HG03442 (cell line): ENCODE data around the gene KIF16B.
A peak's percentile ranks its signal among the peaks of the same experiment; 100 is the strongest.
"Not testable (repeated sequence)": the region's sequence is repeated elsewhere in the genome, so short reads cannot be mapped to it uniquely, and the experiment has no call there.

Source experiments
- ATAC-seq: cut with Tn5 transposase; IDR thresholded peaks from one replicate; pipeline ENCODE4 v1.9.1; 2021; ENCODE audit warnings: mild to moderate bottlenecking, moderate library complexity; ENCODE audit not compliant: unreplicated experiment

KIF16B gene

DNA sequence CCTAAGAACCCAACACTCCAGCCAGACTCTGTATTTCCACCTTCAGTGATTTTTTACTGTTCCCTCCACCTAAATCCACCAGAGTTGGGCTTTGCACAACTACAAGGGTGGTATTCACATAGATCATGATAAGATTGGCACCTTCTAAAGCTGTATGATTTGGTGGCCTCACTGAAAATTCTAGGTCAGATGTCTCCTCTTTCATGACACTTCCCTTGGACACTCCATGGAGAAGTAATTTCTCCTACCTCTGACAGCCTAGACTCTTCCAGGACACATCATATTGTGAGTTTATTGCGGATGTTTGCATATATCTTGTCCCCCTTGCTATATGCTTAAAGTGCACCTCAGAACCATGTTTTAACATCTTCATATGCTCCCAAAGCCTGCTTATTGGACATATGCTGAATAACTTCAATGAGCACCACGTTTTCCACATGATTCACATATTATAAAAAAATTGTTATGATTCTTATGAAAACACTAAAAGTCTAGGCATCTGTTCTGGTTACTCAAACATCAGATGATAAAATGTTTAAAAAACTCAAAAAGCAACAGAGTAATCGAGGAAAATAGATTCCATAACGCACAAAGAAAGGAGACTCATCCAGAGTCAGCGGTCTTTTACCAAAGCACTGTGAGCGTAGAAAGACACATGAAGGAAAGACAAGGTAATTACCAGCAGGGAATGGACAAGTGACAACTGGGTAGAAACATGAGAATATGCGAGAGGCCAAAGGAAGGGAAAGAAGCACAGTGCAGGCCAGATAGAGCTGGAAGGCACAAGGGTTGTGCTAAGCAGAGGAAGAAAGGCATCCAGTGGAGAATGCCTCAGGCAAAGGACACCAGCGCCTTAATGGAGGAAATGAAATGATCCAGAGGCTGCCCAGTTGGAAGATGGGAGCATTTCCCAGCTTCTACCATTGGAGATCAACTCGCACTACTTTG is 46.5 kb downstream of the KIF16B start:
- ATAC-seq = no peak

DNA sequence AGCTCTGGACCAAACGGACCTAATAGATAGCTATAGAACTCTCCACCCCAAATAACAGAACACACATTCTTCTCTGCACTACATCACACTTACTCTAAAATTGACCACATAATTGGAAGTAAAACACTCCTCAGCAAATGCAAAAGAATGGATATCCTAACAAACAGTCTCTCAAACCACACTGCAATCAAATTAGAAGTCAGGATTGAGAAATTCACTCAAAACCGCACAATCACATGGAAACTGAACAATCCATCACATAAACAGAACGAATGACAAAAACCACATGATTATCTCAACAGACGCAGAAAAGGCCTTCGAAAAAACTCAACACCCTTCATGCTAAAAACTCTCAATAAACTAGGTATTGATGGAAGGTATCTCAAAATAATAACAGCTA is 50.6 kb downstream of the KIF16B start:
- not testable (repeated sequence) for ATAC-seq

DNA sequence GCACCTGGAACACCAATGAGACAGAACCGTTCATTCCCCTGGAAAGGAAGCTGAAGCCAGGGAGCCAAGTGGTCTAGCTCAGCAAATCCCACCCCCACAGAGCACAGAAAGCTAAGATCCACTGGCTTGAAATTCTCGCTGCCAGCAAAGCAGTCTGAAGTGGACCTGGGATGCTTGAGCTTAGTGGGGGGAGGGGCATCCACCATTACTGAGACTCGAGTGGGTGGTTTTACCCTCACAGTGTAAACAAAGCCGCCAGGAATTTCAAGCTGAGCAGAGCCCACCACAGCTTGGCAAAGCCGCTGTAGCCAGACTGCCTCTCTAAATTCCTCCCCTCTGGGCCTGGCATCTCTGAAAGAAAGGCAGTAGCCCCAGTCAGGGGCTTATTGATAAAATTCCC is 53.1 kb downstream of the KIF16B start:
- ATAC-seq = no peak

DNA sequence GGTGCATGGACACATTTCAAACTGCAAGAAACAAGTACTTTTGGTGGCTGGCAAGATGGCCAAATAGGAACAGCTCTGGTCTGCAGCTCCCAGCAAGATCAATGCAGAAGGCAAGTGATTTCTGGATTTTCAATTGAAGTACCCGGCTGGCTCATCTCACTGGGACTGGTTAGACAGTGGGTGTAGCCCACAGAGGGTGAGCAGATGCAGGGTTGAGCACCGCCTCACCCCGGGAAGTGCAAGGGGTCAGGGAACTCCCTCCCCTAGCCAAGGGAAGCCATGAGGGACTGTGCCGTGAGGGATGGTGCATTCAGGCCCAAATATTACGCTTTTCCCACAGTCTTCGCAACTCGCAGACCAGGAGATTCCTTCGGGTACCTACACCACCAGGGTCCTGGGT is 53.6 kb downstream of the KIF16B start:
- ATAC-seq = not testable (repeated sequence)

DNA sequence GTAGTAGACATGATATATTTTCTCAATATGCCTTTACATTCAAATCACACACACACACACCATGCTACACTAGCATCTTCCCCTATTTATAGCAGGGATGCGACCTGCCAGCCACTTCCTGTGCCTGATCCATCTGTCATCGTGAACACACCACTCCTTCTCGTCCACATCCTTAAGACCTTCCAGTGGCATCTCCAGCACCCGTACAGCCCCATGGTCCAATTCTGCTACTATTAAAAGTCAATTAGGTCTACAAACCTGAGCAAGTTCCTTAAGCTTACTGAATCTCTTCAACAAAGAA is 54.5 kb downstream of the KIF16B start:
- no peak for ATAC-seq

DNA sequence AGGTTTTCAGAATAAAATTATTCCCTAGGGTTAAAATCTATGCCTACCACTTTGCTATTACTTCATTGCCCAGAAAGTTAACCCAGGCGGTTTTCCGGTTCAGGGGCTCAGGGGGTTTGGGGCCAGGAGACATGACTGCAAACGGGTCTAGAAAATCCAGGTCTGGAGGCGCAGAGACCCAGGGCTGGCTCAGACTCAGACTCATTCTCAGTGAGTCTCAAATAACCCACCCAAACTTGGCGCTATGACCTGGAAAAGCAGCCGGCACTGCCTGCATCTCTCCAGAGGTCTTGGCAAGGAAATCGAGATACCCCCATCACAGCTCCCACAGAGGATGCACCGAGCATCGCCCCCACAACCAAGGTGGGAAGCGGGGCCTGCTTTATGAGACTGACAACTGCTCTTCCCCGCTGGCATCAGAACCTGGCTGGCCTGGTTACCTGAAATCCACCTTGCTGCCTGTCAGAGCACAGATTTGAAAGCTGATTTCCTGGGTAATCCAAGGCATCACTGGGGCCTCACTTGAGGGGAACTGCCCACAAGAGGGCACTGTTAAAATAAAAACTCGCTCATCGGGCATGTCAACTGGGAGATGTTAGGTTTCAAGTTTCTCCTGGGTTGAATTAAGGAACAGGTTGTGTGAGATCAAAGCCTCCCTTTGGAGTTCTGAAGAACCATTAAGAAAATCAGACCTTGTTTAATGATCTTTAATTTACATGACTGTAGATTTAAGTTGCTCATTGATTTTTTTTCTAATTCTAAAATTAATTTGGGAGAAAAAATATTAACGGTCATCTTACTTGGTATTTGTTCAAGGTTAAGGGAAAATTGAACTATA is 55.1 kb downstream of the KIF16B start:
- ATAC-seq = peak; percentile 60

DNA sequence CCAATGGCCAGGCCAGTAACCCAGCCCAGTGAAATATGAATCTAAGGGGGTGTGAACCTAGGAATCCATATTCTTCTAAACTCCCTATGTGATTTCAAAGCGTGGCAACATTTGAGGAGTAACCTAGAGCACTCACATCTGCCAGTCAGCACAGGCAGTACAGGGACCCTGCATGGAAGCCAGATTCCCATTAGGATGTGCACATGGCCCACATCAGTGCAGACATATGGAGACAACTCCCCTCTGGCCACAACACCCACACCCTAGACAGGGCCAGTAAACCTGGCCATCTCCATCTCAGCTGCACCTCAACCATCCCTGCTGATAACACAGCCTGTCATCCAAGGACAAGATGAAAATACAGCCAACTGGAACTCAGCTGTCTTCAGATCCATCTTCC is 56.5 kb downstream of the KIF16B start:
- ATAC-seq = no peak

DNA sequence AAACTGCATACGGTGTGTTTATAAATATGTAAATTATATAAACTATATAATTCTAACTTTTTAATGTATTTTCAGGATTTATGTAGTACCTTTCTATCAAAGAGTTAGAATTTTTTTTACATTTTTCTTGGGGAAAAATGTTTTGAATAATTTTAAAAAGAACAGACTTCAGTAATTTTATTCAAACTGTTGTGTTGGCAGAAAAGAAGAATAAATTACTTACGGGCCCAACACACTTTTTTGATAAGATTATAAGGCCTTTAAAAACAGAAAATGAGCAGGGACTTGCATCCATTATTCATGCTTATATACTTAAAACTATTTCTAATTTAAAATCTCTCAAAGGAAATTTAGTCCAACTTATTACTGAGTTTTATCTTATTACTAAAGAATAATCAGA is 58.2 kb downstream of the KIF16B start:
- no peak for ATAC-seq

DNA sequence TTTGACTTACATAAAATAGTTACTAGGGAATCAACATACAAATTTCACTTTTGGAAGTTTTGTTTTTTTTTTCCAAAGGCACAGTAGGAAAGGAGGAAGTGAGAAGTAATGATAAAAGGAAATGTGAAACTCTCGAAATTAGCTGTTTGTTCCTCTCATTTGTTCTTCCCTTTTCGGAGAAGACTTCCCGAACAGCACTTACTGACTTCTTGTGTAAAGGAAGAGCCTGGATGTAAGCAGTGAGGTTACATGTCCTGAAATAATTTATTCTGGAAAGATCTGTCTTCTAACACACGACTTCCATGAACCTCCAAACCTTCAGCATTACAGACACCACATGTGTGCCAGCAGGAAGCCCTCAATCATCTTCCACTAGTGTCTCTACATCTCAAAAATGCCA is 59.1 kb downstream of the KIF16B start:
- ATAC-seq = no peak

DNA sequence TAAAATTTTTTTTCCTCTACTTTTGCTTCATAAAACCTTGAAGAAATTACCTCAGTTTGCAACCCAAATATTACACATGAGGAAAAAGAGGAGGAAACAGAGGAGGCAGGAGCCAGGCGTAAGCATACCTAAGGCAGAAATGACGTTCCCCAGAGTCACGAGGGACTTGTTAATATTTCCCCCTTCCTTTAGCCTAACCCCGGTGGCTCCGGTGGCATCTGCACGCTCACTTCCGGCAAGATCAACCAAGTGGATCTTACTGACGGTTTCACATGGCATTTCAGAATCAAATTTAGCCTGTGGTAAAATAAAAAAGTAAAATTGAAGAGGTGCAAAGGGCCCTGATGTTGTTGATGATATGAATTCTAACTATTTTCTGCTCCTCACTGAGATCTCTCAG is 67.4 kb downstream of the KIF16B start:
- no peak for ATAC-seq

DNA sequence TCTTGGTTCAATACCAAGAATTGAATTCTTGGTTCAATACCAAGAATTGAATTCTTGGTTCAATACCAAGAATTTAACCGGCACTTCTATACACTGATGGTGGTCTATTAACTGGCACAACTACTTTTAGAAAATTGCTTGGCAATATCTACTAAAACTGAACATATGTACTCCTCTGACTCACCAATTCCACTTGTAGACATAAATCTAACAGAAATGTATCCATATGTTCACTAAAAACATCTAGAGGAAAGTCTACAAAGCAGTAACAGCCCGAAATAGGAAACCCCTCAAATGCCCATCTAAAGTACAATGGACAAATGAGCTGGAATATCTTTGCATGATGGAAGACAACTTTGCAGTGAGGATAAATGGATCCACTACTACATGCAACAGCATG is 71.9 kb downstream of the KIF16B start:
- no peak for ATAC-seq

DNA sequence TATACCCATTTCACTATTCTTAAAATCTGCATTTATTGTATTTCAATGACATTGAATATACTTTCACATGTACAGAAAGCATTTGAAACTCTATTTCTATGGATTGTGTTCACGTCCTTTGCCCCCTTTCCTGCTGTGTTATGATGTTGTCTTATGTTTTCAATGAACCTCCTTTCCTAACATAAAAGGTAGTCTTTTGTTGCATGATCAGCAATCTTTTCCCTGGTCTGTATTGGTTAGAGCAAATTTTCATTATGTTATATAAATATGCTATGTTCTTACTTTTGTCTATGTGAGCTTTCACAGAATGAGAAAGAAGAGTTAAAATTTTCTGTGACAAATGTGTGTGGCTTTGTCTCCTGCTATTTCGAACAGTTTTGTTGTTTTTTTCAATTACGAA is 73.1 kb downstream of the KIF16B start:
- ATAC-seq = no peak

DNA sequence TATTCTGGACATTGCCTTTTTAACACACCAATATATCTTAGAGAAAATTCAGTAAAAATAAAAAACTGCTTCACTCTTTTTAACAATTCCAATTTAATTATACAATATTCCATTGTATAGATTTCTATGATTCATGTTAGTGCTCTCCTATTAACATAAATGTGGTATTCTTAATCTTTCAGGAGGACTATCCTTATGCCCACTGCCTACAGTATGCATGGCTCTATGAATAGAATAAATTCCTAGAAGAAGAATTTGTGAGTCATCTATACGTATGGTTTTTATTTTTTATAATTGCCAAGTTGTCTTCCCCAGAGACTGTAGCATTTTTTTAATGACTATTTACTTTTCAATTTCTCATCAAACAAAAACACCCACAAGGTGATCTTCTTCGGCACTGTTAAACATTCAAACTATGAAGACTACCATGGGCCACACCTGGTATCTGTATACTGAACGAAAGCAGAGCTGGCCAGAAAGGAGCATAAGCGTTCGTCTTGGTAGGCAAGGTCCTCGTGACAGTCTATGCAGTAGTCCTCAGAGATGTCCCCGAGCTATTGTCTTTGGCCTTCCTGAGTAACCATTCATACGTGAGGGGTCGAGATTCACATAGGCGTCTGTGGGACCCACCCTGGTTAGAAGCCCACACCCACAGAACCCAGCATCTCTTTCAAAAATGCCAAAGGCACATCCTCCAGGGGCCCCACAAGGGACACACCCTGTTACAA is 74.6 kb downstream of the KIF16B start:
- ATAC-seq = no peak

DNA sequence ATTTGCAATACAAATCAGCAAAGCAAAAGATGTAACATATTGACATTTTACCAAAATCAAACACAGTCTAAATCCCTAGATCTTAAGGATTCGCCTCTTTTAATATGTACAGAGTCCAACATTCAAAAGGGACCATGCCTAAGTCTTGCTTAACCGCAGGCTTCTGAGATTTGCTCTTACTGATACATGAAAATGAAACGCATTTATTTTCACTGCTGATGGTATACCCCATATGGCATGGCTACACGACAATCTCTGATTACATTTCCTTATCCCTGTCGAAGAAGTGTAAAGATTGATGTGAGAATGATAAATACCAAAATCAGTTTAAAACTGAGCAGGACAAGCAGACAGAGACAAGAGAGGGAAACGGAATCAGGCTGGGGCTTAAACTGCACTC is 75.4 kb downstream of the KIF16B start:
- ATAC-seq = no peak

DNA sequence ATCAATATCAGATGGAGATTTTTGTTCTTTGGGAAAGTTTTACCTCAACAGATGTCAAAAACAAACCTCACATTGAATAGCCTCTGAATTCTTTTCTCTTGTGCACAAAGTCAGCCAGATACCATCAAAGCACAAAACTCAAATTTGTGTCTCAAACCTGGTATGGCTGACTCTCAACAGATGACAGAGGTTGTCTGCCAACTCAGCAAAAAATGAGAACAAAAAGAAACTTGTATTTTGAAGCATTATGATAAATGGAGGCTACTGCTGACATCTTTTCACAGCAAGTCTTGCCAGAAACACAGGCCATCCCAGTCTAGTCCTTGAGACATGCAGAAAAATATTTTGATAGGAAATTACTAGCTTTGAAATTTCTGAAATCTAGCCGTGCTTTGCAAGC is 79.8 kb downstream of the KIF16B start:
- no peak for ATAC-seq

DNA sequence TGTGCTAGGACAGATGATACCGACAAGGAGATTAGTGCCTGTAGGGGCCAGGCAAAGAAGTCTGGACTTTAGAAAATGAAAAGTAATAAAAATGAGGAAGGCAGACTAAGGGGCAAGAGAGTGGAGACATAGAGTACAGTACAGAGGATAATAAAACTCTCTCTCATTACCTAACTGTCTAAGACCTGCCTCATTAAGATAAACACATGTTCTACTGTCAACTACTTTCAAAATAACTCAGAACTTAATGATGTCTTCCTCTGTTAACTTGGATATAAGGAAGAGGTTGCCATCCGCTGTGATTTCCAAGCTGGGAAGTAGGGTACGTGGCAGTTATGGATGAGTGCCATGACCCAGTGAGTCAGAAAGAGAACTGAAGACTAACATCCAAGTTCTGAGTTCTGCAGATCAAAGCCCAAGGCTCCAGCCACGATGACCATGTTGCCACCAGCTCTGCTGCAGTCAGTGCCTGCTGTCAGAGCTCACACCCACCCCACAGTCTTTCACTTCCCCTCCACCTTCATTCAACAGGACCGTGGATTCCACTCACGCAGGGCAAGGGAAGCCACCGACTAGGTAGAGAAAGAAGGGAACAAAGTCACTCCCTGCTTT is 81.8 kb downstream of the KIF16B start:
- no peak for ATAC-seq

DNA sequence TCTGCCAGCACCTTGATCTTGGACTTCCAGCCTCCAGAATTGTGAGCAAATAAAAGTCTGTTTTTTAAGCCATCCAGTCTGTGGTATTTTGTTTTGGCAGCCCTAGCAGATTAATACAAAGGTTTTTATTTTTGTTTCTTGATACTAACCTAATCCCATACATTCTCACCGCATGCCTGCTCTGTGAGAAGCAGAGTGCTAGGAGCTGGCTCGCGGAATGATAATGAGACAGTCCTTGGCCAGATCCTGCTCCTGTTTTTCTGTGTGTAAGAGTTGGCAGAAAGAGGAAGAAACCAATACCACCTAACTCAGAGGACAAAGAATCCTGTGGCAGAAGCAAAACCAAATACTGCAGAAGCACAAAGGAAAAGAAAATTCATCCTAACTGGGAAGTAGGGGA is 82.6 kb downstream of the KIF16B start:
- ATAC-seq = no peak

DNA sequence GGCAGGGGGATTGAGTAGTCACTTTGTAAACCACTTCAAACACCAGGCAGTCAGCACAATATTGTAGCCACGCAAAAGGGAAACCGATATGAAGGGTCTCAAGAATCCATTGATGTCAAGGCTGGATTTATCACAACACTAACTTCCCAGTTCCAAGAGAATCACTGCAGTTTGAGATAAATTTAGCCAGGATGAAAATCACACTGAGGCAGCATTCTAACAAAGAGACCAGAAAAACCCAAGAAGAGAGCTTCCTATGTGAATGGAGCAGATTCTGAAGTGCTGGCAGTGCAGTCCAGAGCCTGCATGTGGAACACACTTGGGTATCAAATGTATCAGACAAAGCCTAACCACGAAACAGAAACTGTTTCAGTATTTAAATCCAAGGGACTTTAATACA is 84.6 kb downstream of the KIF16B start:
- no peak for ATAC-seq

DNA sequence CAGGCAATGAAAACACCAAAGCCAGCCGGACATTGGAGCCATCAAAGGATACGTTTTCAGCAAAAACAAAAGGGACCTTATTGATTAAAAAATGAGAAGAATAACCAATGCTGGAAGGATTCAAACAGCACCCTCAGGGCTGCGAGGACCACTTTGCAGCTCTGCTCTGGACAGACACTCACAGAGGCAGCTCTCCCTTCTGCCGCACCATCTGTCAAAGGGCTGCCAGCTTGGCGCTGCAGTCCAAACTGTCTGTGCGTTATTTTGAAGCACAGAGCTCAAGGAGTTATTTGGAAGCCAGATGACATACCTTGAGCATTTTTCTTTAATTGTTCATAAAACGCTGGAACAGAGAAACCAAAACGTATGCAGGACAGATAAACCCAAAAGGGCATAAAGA is 85.2 kb downstream of the KIF16B start:
- no peak for ATAC-seq

DNA sequence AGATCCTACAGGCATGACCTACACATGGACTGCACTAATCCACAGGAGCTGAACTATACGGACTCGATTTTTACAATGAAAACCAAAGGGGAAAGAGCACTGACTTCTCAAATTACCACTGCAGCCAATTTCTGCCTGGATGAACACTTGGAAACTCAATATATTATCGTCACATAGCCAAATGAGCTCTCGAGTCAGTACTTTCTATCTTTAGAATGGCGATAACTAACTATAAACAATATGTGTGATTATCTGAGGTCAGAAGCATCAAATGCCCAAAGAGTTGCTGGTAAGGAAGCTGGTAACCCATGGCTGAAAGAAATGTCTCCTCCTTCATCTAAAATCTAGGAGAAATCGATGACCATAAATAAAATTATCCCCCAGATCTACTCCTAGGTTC is 86.7 kb downstream of the KIF16B start:
- ATAC-seq = no peak

DNA sequence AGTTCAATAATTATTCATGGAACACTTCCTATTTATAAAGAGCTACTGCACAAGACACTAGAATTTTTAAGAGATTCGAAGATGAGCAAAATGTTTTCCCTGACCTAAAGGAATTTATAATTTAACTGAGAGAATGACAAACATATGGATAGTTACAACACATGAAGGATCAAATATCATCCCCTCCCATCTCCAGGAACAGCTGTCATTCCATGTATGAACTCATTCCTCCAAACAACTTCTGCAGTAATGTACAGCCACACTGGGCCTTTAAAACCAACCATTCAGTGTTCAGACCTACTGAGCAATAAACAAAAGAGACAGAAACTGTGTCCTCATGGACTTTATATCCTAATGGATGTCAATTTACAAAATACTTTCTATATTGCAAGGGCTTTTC is 87.8 kb downstream of the KIF16B start:
- ATAC-seq = no peak
